PC-3 (cell line): ENCODE measurements around the gene BLOC1S1.

Experiments used
- EZH2 ChIP-seq: fragments of 300-600 bp; sonication (generic); IDR thresholded peaks from one replicate; pipeline ENCODE4 v1.6.1; 2017; ENCODE audit warnings: antibody characterized with exemption, mild to moderate bottlenecking, low read length; ENCODE audit not compliant: unreplicated experiment
- EZH2phosphoT487 ChIP-seq: fragments of 300-600 bp; sonication (generic); IDR thresholded peaks from 2 replicates; pipeline ENCODE4 v1.6.1; 2018; ENCODE audit warnings: mild to moderate bottlenecking, antibody characterized with exemption, low read length, borderline replicate concordance
- TF ChIP-seq, protein P1 (sequence below): fragments of 300-600 bp; sonication (generic); conservative IDR thresholded peaks from 2 replicates; pipeline ENCODE4 v1.5.1; 2017; ENCODE audit warnings: antibody characterized with exemption, low read depth, mild to moderate bottlenecking, low read length

- TF ChIP-seq EZH2 = no peak
- TF ChIP-seq, protein P1, sequence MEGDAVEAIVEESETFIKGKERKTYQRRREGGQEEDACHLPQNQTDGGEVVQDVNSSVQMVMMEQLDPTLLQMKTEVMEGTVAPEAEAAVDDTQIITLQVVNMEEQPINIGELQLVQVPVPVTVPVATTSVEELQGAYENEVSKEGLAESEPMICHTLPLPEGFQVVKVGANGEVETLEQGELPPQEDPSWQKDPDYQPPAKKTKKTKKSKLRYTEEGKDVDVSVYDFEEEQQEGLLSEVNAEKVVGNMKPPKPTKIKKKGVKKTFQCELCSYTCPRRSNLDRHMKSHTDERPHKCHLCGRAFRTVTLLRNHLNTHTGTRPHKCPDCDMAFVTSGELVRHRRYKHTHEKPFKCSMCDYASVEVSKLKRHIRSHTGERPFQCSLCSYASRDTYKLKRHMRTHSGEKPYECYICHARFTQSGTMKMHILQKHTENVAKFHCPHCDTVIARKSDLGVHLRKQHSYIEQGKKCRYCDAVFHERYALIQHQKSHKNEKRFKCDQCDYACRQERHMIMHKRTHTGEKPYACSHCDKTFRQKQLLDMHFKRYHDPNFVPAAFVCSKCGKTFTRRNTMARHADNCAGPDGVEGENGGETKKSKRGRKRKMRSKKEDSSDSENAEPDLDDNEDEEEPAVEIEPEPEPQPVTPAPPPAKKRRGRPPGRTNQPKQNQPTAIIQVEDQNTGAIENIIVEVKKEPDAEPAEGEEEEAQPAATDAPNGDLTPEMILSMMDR = peak; percentile 78
- no peak for TF ChIP-seq EZH2phosphoT487
Observed at GRCh38 chr12:55724226-55724939, 8.5 kb downstream of the BLOC1S1 start.
